Fibroblast of lung (primary cell): ENCODE data around the gene GPR37L1.

ENCODE experiments used
- EZH2 ChIP-seq: IDR thresholded peaks from 2 replicates; pipeline ENCODE4 v1.5.1; 2012; ENCODE audit warnings: low read length, control low read depth, mild to moderate bottlenecking; ENCODE audit errors: missing control alignments
- TF ChIP-seq, protein P1 (sequence below), 2 donors: IDR thresholded peaks in 1 of 2; conservative IDR thresholded peaks in 1 of 2; 1 replicate in 1 of 2; 2 replicates in 1 of 2; pipeline ENCODE4 v1.5.1; 2011 to 2012; ENCODE audit warnings: low read length in 2 of 2, control low read depth in 1 of 2, inconsistent platforms in 1 of 2, low read depth in 1 of 2, mild to moderate bottlenecking in 1 of 2

- no peak for TF ChIP-seq EZH2
- TF ChIP-seq, protein P1, sequence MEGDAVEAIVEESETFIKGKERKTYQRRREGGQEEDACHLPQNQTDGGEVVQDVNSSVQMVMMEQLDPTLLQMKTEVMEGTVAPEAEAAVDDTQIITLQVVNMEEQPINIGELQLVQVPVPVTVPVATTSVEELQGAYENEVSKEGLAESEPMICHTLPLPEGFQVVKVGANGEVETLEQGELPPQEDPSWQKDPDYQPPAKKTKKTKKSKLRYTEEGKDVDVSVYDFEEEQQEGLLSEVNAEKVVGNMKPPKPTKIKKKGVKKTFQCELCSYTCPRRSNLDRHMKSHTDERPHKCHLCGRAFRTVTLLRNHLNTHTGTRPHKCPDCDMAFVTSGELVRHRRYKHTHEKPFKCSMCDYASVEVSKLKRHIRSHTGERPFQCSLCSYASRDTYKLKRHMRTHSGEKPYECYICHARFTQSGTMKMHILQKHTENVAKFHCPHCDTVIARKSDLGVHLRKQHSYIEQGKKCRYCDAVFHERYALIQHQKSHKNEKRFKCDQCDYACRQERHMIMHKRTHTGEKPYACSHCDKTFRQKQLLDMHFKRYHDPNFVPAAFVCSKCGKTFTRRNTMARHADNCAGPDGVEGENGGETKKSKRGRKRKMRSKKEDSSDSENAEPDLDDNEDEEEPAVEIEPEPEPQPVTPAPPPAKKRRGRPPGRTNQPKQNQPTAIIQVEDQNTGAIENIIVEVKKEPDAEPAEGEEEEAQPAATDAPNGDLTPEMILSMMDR (conservative IDR thresholded peaks at IDR 0.05 in 1 of 2, IDR thresholded peaks at IDR 0.05 in 1 of 2; ENCODE audit: low read depth in 1 of 2, low read length in 2 of 2): no peak
Measured at GRCh38 chr1:202165267-202165941, 42.7 kb downstream of the GPR37L1 start.
